Measurements from ENCODE around the gene MRPS34. TPM values are rescaled to one million over a fixed set of nuclear protein-coding genes. Genes with fewer than 3 reads are reported as not detected.
"Not testable (repeated sequence)": the region's sequence is repeated elsewhere in the genome, so short reads cannot be mapped to it uniquely, and the experiment has no call there.

The MRPS34 gene
- total RNA-seq, 1 donor from 2014 or later, result 63.4 TPM

- DNase-seq (ENCODE audit: low spot score), result no peak
- intact Hi-C loops (cut with DNase I), result no loop called here
Measured at GRCh38 chr16:1741553-1742165, 31.3 kb downstream of the MRPS34 start.

- intact Hi-C loops (cut with DNase I), result no loop called here
Measured at GRCh38 chr16:1740781-1741490, 32.0 kb downstream of the MRPS34 start.

GRCh38 chr16:1740234-1740633 lies 32.7 kb downstream of the MRPS34 start:
- no peak for DNase-seq (ENCODE audit: low spot score)
- intact Hi-C loops (cut with DNase I), result no loop called here

More at GRCh38 chr16:1740781-1741490, 32.0 kb downstream of the MRPS34 start:
- DNase-seq (ENCODE audit: low spot score), result no peak

GRCh38 chr16:1734816-1735215 lies 38.1 kb downstream of the MRPS34 start:
- DNase-seq (ENCODE audit: low spot score), result no peak
- intact Hi-C loops (cut with DNase I), result no loop called here

- no peak for DNase-seq (ENCODE audit: low spot score)
- intact Hi-C loops (cut with DNase I), result no loop called here
Measured at GRCh38 chr16:1734123-1734522, 38.8 kb downstream of the MRPS34 start.

GRCh38 chr16:1732551-1732987 lies 40.4 kb downstream of the MRPS34 start:
- intact Hi-C loops (cut with DNase I); DNase-seq (ENCODE audit: low spot score): not testable (repeated sequence)

GRCh38 chr16:1732071-1732470 lies 40.9 kb downstream of the MRPS34 start:
- intact Hi-C loops (cut with DNase I), result no loop called here

GRCh38 chr16:1731603-1732002 lies 41.3 kb downstream of the MRPS34 start:
- intact Hi-C loops (cut with DNase I), result no loop called here
- no peak for DNase-seq (ENCODE audit: low spot score)

More at GRCh38 chr16:1732071-1732470, 40.9 kb downstream of the MRPS34 start:
- no peak for DNase-seq (ENCODE audit: low spot score)

- intact Hi-C loops (cut with DNase I), result no loop called here
- no peak for DNase-seq (ENCODE audit: low spot score)
Measured at GRCh38 chr16:1731073-1731472, 41.9 kb downstream of the MRPS34 start.

GRCh38 chr16:1729445-1729844 lies 43.5 kb downstream of the MRPS34 start:
- intact Hi-C loops (cut with DNase I), result no loop called here
- no peak for DNase-seq (ENCODE audit: low spot score)

GRCh38 chr16:1729026-1729425 lies 43.9 kb downstream of the MRPS34 start:
- intact Hi-C loops (cut with DNase I), result no loop called here
- DNase-seq (ENCODE audit: low spot score), result no peak

- intact Hi-C loops (cut with DNase I), result no loop called here
- no peak for DNase-seq (ENCODE audit: low spot score)
Measured at GRCh38 chr16:1727651-1728624, 45.0 kb downstream of the MRPS34 start.

- DNase-seq (ENCODE audit: low spot score), result no peak
Measured at GRCh38 chr16:1726661-1727502, 46.1 kb downstream of the MRPS34 start.

GRCh38 chr16:1724491-1724890 lies 48.4 kb downstream of the MRPS34 start:
- intact Hi-C loops (cut with DNase I), result no loop called here
- no peak for DNase-seq (ENCODE audit: low spot score)

More at GRCh38 chr16:1726661-1727502, 46.1 kb downstream of the MRPS34 start:
- intact Hi-C loops (cut with DNase I), result no loop called here

GRCh38 chr16:1723450-1724147 lies 49.3 kb downstream of the MRPS34 start:
- intact Hi-C loops (cut with DNase I), result no loop called here
- DNase-seq (ENCODE audit: low spot score), result no peak

Measured in cardiac septum (tissue), 1 donor.